Right lobe of liver (tissue), 4 donors: ENCODE measurements around the gene ADAM10.

ENCODE experiments used
- POLR2A ChIP-seq: fragments of 450-650 bp; IDR thresholded peaks from one replicate; pipeline ENCODE4 v1.6.1; 2017; ENCODE audit warnings: antibody characterized with exemption, mild to moderate bottlenecking
- TF ChIP-seq, protein P1 (sequence below), 4 donors: fragments of 200-600 bp in 3 of 4; fragments of 450-650 bp in 1 of 4; IDR thresholded peaks; one replicate each; pipeline versions ENCODE4 v1.5.1 to v1.8.0; 2016 to 2022; ENCODE audit warnings: antibody characterized with exemption in 4 of 4, mild to moderate bottlenecking in 2 of 4
- donor health status: DM: no; HTN: no; CAD: no.
- donor health status: DM: no; HTN: no; CAD: no.
- donor health status: DM: no; HTN: yes; CAD: no.

DNA sequence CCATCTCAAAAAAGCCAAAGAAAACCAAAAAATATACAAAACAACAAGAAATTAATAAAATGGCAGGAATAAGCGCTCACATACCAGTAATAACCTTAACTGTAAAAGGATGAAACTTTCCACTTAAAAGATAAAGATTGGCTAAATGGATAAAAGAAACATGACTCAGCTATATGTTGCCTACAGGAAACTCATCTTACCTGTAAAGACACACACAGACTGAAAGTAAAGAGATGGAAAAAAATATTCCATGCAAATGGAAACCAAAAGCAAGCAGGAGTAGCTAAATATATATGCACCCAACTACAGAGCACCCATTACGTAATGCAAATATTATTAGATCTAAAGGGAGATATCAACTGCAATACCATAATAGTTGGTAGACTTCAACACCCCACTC is 49.7 kb downstream of the ADAM10 start:
- TF ChIP-seq, protein P1, sequence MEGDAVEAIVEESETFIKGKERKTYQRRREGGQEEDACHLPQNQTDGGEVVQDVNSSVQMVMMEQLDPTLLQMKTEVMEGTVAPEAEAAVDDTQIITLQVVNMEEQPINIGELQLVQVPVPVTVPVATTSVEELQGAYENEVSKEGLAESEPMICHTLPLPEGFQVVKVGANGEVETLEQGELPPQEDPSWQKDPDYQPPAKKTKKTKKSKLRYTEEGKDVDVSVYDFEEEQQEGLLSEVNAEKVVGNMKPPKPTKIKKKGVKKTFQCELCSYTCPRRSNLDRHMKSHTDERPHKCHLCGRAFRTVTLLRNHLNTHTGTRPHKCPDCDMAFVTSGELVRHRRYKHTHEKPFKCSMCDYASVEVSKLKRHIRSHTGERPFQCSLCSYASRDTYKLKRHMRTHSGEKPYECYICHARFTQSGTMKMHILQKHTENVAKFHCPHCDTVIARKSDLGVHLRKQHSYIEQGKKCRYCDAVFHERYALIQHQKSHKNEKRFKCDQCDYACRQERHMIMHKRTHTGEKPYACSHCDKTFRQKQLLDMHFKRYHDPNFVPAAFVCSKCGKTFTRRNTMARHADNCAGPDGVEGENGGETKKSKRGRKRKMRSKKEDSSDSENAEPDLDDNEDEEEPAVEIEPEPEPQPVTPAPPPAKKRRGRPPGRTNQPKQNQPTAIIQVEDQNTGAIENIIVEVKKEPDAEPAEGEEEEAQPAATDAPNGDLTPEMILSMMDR (IDR thresholded peaks at IDR 0.05) = no peak
- TF ChIP-seq POLR2A = no peak
